ENCODE results near the gene SHANK1.

SHANK1 gene

GRCh38 chr19:50711805-50712204, 7.8 kb downstream of the SHANK1 start:
- DNase-seq (ENCODE audit: low read depth, low spot score): no peak

DNA sequence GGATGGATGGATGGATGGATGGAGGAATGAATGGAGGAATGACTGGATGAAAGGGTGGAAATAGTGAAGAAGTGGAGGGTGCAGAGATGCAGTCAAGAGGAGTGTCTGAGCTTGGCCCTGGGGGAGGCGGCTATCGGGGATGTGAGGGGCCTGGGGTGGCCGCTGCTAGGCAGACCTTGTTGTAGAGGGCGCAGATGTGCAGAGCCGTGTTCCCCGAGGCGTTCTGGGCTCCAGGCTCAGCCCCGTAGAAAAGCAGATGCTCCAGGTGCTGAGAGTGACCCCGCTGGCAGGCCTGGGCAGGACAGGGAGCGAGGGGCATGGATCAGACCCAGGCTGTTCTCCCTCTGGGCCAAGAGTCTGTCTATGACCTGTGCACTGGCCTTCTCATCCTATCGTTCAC, 8.4 kb downstream of the SHANK1 start:
- DNase-seq (ENCODE audit: low read depth, low spot score): no peak

DNA sequence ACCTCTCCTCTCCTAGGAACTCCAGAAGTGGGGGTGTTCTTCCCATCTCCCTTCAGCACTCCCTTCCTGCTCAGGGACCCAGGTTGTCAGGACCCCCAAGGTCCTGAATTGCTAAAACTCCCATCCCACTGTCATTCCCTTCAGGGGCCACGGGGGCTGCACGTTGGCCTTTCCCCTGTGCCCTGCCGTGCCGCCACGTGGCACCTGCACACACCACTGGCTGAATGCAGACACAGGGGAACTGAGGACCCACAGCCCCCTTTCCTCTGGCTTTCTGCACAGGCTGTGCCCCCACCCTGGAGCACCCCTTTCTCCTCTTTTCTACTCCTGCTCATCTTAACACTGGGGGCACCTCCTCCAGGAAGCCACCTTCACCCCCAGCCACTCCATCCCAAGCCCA, 9.0 kb downstream of the SHANK1 start:
- DNase-seq (ENCODE audit: low read depth, low spot score): no peak

GRCh38 chr19:50710094-50710493, 9.5 kb downstream of the SHANK1 start:
- no peak for DNase-seq (ENCODE audit: low read depth, low spot score)

DNA sequence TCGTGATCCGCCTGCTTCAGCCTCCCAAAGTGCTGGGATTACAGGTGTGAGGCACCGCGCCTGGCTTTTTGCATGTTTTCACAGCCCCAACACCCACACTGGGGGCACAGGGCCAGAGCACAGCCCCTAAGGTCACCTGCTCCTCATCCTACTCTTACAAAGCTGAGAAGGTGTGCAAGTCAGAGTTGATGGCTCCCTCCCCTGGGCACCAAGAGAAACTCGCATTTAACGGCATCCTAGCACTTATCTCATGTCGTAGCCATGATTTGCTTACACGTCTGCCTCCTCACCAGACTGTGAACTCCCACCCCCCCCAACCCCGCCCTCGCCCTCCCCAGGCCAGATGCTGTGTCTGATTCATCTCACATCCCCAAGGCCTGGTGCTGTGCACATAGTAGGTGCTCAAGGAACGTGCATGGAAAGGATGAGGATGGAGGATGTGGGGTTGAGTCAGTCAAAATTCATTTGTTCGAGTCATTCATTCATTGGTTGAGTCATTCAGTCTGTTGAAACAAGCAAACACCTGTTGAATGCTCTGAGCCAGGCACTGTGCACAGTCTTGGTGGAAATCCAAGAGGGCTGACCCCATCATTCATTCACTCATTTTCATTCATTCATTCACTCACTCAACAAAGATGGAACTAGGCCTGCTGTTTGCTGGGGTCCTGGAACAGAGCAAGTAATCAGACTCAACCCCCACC, 11.3 kb downstream of the SHANK1 start:
- no peak for DNase-seq (ENCODE audit: low read depth, low spot score)

- no peak for DNase-seq (ENCODE audit: low read depth, low spot score)
Measured at GRCh38 chr19:50706387-50706786, 13.2 kb downstream of the SHANK1 start.

DNA sequence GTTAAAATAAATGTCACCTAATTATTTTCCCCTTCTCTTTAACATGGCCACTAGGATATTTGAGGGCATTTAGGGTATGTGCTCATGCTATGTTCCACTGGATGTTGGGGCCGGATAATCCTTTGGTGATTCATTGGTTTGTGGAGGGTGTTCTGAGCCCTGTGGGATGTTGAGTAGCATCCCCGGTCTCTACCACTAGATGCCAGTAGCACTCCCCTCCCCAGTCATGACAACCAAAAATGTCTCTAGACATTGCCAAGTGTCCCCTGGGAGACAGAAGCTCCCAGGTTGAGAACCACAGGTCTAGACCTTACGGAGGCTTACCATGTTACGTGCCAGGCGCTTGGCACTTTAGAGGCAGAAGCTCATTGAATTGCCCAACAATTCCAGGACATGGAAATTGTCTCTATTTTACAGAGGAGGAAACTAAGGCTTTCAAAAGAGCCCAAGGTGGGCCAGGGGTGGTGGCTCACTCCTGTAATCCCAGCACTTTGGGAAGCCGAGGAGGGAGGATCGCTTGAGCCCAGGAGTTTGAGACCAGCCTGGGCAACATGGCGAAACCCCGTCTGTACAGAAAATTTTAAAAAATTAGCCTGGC, 14.1 kb downstream of the SHANK1 start:
- no peak for DNase-seq (ENCODE audit: low read depth, low spot score)

DNA sequence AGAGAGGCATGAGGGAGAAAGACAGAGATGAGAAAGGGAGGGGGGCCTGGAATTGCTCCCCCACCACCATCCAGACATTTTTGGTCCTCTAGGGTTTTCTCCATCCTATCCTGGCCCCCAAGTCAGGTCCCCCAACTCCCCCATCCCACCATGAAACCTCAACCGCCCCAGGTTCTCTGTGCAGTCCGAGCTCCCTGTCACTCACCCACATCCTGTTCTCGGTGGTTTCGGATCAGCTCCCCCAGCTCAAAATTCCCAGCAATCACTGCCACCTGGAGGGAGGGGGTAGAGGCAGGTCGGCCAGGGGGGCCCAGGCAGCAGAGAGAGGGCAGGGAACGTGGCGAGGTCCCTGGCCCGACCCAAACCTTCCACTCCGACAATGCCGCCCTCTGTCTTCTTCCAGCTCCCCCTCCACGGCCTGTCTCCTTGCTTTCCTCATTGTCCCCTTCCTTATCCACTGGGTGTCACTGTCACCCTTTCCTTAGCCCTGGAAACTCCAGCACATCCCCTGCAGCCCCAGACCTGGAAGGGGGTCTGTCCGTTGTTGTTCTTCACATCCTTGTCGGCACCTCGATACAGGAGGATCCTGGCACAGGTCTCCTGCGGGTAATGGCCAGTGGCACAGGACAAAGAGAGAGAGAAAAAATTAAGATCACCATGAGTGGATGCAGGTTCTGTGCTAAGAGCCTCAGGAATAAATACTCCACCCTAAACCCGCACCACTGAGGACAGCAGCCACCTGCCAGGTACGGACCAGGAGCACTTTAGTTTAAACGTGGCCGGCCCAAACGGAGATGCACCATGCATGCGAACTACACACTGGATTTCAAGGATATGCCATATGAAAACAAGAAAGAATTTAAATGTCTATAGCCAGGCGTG, 15.4 kb downstream of the SHANK1 start:
- DNase-seq (ENCODE audit: low read depth, low spot score): no peak

GRCh38 chr19:50702871-50703829, 16.5 kb downstream of the SHANK1 start:
- DNase-seq (ENCODE audit: low read depth, low spot score): no peak

DNA sequence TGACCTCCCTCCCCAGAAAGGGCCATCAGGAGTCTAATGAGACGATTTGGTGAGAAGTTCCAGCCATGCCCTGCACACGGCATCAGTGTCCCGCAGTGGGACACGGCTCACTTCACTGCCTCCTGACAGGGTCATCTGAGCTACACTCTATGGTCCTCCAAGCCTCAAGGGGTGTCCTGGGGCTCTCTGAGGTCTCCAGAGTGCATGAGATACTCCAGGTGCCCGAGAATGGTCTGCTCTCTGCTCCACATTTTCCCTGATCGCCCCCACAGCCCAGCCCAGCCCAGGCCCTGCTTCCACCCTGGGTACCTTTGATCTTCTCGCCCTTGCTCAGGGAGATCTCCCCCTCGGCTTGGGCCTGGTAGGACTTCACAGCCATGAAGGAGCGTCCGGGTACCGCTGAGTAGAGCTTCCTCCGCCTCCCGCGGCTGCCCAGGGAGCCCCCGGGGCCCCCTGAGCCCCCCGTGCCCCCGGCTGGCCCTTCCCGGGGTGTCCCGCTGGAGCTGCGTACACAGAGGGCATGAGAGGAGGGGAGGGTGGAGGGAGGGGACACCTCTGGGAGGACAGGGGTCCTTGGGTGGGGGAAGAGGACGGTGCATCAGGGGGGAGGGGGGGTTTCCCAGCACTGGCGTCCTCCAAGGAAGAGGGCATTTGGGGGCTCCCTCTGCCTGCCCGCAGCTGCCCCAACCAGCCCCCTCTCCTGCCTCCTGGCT, 17.3 kb downstream of the SHANK1 start:
- DNase-seq (ENCODE audit: low read depth, low spot score): no peak

- no peak for DNase-seq (ENCODE audit: low read depth, low spot score)
Measured at GRCh38 chr19:50701367-50701985, 18.1 kb downstream of the SHANK1 start.

GRCh38 chr19:50697414-50698124, 22.0 kb downstream of the SHANK1 start:
- no peak for DNase-seq (ENCODE audit: low read depth, low spot score)

DNA sequence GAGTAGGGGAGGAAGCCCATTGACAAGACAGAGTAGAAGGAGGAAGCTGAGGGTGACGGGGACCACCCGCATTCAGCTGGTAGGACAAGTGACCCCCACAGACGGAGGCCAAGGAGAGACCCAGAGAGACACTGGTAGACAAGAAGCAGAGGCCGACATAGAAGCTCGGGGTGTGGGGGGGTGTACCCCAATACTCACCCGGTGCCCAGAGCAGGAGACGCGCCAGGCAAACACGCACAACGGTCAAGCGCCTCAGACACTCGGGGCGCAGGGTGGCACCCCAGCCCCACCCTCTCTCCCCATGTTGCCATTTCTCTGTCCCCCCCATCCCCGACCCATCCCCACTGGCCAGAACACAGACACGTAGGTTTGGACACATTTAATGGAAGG, 23.5 kb downstream of the SHANK1 start:
- no peak for DNase-seq (ENCODE audit: low read depth, low spot score)

GRCh38 chr19:50695251-50696093, 24.1 kb downstream of the SHANK1 start:
- DNase-seq (ENCODE audit: low read depth, low spot score): no peak

- no peak for DNase-seq (ENCODE audit: low read depth, low spot score)
Measured at GRCh38 chr19:50694815-50695145, 24.8 kb downstream of the SHANK1 start.

DNA sequence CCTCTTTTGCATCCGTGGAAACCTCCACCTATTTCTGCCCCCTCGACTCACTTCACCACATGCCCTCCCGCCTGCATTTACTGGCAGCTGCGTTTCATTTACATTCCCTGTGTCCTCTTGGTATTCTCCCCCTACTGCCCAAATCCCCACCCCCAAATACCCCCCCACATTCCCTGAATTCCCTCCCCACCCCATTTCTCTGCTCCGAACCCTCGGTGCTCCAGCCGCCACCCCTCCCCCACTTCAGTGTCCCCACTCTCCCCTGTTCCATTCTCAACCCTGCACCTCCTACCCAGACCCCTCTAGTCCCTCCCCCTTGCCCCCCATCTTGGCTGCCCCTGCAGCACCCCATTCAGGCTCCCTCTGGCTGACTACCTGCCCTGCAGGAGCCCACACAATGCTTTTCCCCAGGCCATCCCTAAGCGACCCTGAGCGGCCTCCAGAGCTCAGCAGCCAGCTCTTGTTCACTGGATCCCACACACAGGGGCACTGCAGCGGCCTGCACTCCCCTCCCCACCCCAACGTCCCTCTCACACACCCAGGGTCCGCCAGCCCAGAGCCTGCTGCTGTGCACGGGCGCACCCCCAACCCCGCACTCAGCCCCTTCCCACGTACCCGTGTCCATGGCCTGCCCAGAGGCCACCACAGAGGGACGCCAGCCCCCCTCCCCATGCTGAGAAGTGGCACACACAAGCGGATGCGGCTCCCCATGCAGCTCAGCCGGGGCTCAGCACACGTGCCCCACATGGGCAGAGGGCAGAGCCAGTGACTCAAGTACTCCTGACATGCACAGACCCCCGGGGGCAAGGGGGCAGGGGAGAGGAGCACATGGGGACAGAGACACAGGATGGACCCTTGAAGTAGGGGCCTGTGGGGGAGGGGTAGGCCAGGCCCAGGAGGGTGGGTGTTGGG, 26.3 kb downstream of the SHANK1 start:
- no peak for DNase-seq (ENCODE audit: low read depth, low spot score)

DNA sequence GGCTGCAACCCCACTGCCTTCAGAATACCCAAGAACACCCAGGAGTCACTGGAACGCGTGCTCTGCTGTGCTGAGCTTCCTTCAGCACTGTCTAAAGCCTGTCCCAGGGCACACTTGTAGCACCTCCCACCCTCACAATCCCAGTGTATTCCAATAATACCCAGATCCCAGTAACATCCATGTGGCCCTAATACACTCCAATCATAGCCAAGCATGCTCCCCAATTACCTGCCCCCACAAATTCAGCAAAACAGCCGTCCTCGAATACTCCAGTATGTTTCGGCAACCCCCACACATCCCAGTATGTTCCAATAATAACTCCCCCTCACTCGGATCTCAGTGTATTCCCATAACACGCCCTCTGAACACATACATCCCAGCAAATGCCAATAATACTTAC, 29.2 kb downstream of the SHANK1 start:
- DNase-seq (ENCODE audit: low read depth, low spot score): no peak

DNA sequence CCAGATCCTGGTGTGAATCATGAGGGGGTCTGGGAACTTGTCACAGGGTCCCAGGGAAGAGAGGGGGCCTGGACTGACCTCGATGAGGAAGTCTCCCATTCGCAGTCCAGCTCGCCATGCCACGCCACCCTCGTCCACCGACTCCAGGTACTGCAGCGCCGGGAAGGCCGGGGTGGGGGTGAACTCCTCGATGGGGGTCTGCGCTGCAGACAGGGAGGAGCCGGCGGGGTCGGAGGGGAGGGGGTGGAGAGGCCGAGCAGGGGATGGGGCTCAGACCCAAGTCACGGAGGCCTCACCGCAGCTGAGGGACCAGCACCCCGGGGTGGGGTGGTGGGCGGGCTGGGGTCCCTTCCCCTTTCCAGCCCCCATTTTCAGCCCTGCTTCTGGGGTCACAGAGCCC, 30.8 kb downstream of the SHANK1 start:
- DNase-seq (ENCODE audit: low read depth, low spot score): no peak

All from iPS DF 19.7 (cell line).